ENCODE results near the gene CLIP1.

DNA sequence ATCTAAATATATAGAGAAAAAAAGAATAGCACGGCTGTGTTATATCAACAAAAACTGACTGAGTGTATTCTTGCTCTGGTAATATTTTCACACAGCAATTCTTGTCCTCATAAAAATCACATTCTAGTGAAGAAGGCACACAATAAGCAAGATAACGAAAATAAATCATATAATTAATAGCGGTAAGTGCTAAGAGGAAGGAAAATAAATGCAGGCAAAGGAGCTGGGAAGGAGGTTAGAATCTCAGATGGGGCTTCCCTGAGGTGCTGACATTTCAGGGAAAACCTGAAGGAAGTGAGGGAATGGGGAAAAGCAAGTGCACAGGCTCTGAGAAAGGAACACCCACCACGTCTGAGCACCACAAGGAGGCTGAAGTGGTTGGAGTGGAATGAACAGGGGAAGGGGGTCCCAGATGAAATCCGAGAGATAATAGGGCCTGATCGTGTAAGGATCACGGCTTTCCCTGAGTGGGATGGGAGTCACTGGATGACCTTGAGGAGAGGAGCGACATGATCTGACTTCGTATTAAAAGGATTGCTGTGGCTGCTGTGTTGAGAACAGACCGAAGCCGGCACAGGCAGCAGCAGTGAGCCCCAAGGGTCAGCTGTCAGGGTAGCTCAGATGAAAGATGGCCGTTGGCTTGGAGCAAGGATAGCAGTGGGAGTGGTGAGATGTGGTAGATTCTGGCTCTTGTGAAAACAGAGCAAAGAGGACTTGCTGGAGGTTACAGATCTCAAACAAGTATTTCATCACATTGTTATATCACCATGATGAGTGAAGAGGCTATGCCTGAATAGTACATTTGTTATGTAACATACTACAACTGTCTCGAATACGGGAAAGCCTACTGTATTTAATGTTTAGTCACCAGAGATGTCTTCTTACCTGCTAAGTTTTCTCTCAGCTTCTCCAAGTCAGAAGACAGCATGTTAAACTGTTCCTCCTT is 89.1 kb downstream of the CLIP1 start:
- no peak for TF ChIP-seq YY1 (IDR thresholded peaks at IDR 0.05; ENCODE audit: extremely low read depth, insufficient replicate concordance, low read depth, low read length)
- TF ChIP-seq, protein P1, sequence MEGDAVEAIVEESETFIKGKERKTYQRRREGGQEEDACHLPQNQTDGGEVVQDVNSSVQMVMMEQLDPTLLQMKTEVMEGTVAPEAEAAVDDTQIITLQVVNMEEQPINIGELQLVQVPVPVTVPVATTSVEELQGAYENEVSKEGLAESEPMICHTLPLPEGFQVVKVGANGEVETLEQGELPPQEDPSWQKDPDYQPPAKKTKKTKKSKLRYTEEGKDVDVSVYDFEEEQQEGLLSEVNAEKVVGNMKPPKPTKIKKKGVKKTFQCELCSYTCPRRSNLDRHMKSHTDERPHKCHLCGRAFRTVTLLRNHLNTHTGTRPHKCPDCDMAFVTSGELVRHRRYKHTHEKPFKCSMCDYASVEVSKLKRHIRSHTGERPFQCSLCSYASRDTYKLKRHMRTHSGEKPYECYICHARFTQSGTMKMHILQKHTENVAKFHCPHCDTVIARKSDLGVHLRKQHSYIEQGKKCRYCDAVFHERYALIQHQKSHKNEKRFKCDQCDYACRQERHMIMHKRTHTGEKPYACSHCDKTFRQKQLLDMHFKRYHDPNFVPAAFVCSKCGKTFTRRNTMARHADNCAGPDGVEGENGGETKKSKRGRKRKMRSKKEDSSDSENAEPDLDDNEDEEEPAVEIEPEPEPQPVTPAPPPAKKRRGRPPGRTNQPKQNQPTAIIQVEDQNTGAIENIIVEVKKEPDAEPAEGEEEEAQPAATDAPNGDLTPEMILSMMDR (IDR thresholded peaks at IDR 0.05 in 2 of 3, conservative IDR thresholded peaks at IDR 0.05 in 1 of 3; ENCODE audit: borderline replicate concordance in 1 of 3, insufficient read depth in 1 of 3, low read depth in 2 of 3, low read length in 2 of 3) = no peak
- no peak for TF ChIP-seq POLR2AphosphoS5 (IDR thresholded peaks at IDR 0.05; ENCODE audit: low read depth, low read length)
- no peak for TF ChIP-seq EZH2phosphoT487 (IDR thresholded peaks at IDR 0.05; ENCODE audit: borderline replicate concordance)
- no peak for TF ChIP-seq ZFX (IDR thresholded peaks at IDR 0.05)
- no peak for TF ChIP-seq EGR1 (IDR thresholded peaks at IDR 0.05; ENCODE audit: low read depth)
- TF ChIP-seq EZH2 (IDR thresholded peaks at IDR 0.05) = no peak

All from HCT116 (cell line).